ENCODE results near the gene KIF6. TPM values are rescaled to one million over a fixed set of nuclear protein-coding genes. Genes with fewer than 3 reads are reported as not detected.

Gene KIF6
- total RNA-seq, 4 donors from 2014 or later, result not detected

DNA sequence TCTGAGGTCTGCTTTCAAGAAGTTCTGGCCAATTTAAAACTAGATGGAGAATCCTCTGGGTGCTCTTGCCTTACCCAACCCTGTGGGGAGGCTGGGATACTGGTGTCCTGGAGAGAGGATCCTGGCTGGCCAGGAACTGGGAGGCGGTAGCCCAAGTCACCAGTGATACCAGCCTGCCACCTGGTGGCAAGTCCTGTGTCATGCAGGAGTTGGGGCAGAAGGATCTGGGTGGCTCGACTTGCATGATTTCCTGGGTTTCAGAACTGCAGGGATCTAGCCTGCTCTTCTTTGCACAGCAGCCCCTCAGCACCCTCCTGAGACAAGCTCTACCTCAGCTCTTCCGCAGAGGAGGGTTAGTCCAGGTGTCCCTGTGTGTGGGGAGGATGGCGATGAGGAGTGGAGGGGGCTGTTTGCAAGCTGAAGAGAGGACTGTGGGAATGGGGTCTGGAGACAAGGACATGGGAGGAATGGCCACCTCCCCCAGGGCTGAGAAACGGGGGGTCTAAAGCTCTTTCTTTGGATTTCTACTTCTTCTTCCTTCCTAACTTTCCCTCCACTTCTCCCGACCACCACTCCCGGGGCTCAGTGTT lies 415.2 kb downstream of the KIF6 start:
- H3K4me1 ChIP-seq, result peaks cover 0 to 10% of the 10 kb centered on the region in 2 donors
- no peak overlapping the region for H3K27ac ChIP-seq
- ATAC-seq (peak; percentile 44 to 49), DNase-seq (peak; percentile 31 to 38)
- intact Hi-C loops (cut with DNase I; ENCODE audit: low total_unique reads), result loop anchor here (1.0 to 2.0 kb wide), 3 partner anchors 144 to 438 kb away; no protein-coding TSS in a partner anchor
- H3K4me3 ChIP-seq, result no peak overlapping the region
- in situ Hi-C loops (cut with MboI; ENCODE audit: low sequenced_read_pairs in 4 of 4), result loop anchor here (5.0 to 25.0 kb wide), 6 partner anchors 145 to 448 kb away; no protein-coding TSS in a partner anchor
- no peaks in the 10 kb centered on the region for H3K9me3 ChIP-seq
- H3K27me3 ChIP-seq, result peaks cover 3 to 21% (median 13%) of the 10 kb centered on the region in 3 donors
- no peaks in the 10 kb centered on the region for H3K36me3 ChIP-seq
- TF ChIP-seq POLR2A (IDR thresholded peaks at IDR 0.05), result no peak
- TF ChIP-seq, protein P1, sequence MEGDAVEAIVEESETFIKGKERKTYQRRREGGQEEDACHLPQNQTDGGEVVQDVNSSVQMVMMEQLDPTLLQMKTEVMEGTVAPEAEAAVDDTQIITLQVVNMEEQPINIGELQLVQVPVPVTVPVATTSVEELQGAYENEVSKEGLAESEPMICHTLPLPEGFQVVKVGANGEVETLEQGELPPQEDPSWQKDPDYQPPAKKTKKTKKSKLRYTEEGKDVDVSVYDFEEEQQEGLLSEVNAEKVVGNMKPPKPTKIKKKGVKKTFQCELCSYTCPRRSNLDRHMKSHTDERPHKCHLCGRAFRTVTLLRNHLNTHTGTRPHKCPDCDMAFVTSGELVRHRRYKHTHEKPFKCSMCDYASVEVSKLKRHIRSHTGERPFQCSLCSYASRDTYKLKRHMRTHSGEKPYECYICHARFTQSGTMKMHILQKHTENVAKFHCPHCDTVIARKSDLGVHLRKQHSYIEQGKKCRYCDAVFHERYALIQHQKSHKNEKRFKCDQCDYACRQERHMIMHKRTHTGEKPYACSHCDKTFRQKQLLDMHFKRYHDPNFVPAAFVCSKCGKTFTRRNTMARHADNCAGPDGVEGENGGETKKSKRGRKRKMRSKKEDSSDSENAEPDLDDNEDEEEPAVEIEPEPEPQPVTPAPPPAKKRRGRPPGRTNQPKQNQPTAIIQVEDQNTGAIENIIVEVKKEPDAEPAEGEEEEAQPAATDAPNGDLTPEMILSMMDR (IDR thresholded peaks at IDR 0.05 in 4 of 5, conservative IDR thresholded peaks at IDR 0.05 in 1 of 5), result peak; percentile 33 to 84 (median 80)

- intact Hi-C loops (cut with DNase I; ENCODE audit: low total_unique reads), result no loop called here
- no peaks in the 10 kb centered on the region for H3K27me3 ChIP-seq
- no peaks in the 10 kb centered on the region for H3K9me3 ChIP-seq
- in situ Hi-C loops (cut with MboI; ENCODE audit: low sequenced_read_pairs in 4 of 4), result loop anchor here (5.0 to 25.0 kb wide), 6 partner anchors 143 to 445 kb away; no protein-coding TSS in a partner anchor
- no peak for TF ChIP-seq POLR2A (IDR thresholded peaks at IDR 0.05)
- TF ChIP-seq, protein P1 (IDR thresholded peaks at IDR 0.05 in 4 of 5, conservative IDR thresholded peaks at IDR 0.05 in 1 of 5), result no peak
- H3K4me3 ChIP-seq, result no peak overlapping the region
- H3K4me1 ChIP-seq, result no peaks in the 10 kb centered on the region
- DNase-seq, result no peak
- H3K27ac ChIP-seq, result no peak overlapping the region
- H3K36me3 ChIP-seq, result no peaks in the 10 kb centered on the region
- ATAC-seq, result no peak
These were observed 417.7 kb downstream of the KIF6 start for GRCh38 chr6:39307462-39307861.

GRCh38 chr6:39304951-39305350 lies 420.3 kb downstream of the KIF6 start:
- Histone ChIP-seq H3K4me1 (no peaks in the 10 kb centered on the region), H3K27ac (no peak overlapping the region), H3K4me3 (no peak overlapping the region), H3K9me3 (no peaks in the 10 kb centered on the region), H3K36me3 (no peaks in the 10 kb centered on the region), H3K27me3 (peaks cover 0 to 3% (median 0%) of the 10 kb centered on the region in 3 donors)
- in situ Hi-C loops (cut with MboI; ENCODE audit: low sequenced_read_pairs in 4 of 4) (loop anchor here (5.0 to 25.0 kb wide), 7 partner anchors 138 to 443 kb away; no protein-coding TSS in a partner anchor), intact Hi-C loops (cut with DNase I; ENCODE audit: low total_unique reads) (loop anchor here (5.0 kb wide), 1 partner anchor 218 kb away; no protein-coding TSS in a partner anchor)
- no peak for DNase-seq
- no peak for ATAC-seq
- no peak for TF ChIP-seq POLR2A (IDR thresholded peaks at IDR 0.05)
- TF ChIP-seq, protein P1 (IDR thresholded peaks at IDR 0.05 in 4 of 5, conservative IDR thresholded peaks at IDR 0.05 in 1 of 5), result no peak

GRCh38 chr6:39303425-39304153 lies 421.6 kb downstream of the KIF6 start:
- in situ Hi-C loops (cut with MboI; ENCODE audit: low sequenced_read_pairs in 4 of 4), result loop anchor here (5.0 to 25.0 kb wide), 6 partner anchors 136 to 441 kb away; no protein-coding TSS in a partner anchor

More at GRCh38 chr6:39303425-39304153, 421.6 kb downstream of the KIF6 start:
- Histone ChIP-seq H3K27me3 (peaks cover 0 to 7% (median 0%) of the 10 kb centered on the region in 3 donors), H3K4me3 (no peak overlapping the region), H3K4me1 (no peaks in the 10 kb centered on the region), H3K9me3 (no peaks in the 10 kb centered on the region), H3K27ac (no peak overlapping the region), H3K36me3 (no peaks in the 10 kb centered on the region)
- TF ChIP-seq POLR2A (IDR thresholded peaks at IDR 0.05), result no peak
- TF ChIP-seq, protein P1 (IDR thresholded peaks at IDR 0.05 in 4 of 5, conservative IDR thresholded peaks at IDR 0.05 in 1 of 5), result peak in 3 of 5 experiments; percentile 4 to 30 (median 7)
- DNase-seq, result no peak
- ATAC-seq, result no peak
- intact Hi-C loops (cut with DNase I; ENCODE audit: low total_unique reads), result loop anchor here (1.0 to 5.0 kb wide), 3 partner anchors 135 to 331 kb away; no protein-coding TSS in a partner anchor

All from gastrocnemius medialis (tissue), 4 donors.